Activated T-helper 1 cell treated with Interleukin-2 at 50 U/mL for 16 hours (primary cell): ENCODE results near the gene MICB.
"Not testable (repeated sequence)": the region's sequence is repeated elsewhere in the genome, so short reads cannot be mapped to it uniquely, and the experiment has no call there.

ENCODE experiments used
- DNase-seq: peaks from one replicate; pipeline ENCODE4 v3.0.0-alpha.2; 2020; ENCODE audit warnings: low read depth

MICB gene

GRCh38 chr6:31474871-31475286 lies 23.1 kb upstream of the MICB start:
- no peak for DNase-seq

DNA sequence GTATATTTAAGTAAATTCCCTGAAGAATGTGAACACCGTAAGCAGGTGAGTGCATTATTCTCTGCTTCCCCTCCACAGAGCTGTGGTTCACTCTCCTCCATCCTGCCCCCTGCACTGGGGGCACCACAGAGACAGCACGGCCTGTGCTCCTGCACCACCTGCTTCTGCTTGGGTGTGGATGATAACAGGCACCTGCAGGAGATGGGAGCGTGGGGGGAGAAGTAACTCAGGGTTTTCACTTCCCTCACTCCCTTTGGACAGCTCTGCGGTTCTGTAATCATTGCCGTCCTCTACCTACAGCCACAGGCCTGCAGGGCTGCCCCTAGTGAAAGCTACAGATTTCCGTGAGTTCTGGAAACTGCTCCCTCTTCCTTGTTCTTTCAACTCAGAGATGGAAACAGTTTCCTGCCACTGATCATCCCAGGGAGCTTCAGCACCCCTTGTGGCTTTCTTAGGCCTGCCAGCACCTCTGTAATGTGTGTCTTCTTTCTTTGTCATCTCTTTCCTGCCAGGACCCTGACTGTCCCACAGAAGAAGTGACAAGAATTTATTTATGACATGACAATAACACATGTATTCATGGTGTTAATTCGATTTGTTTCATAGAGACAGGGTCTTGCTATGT lies 21.3 kb upstream of the MICB start:
- no peak for DNase-seq

GRCh38 chr6:31477521-31477920 lies 20.4 kb upstream of the MICB start:
- no peak for DNase-seq

DNA sequence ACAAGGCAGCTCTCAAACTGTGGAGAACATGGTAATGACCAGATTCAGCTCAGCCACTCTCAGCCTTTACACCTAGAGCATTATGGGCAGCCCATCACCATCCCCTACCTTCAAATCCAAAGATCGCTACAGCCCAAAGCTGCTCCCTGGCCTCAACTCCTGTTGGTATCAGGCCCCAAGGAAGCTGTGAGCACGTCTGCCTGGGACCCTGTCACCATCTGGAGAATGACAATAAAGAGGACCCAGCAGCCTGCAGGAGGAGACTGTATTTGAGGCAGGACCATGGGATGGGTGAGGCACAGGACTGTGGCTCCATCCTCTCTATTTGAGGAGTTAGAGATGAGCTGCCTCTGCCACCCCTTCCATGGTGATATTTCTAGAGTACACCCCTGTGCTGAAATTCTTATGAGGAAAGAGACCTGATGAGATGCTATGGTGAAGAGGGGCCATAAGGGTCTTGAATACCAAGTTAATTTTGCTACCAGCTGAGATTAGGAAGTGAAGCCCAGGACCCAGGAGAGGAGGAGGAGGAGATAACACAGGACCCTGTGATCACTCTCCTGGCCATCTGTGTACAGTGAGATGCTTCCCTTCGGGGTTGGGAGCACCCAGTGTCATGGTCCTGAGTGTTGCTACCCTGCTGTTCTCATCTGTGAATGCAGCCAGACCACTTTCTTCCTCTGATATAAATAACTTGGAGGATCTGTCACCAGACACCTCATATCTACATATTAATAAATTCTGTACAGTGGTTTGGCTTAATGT lies 19.6 kb upstream of the MICB start:
- no peak for DNase-seq

- DNase-seq, result no peak
Measured at GRCh38 chr6:31479151-31479932, 18.6 kb upstream of the MICB start.

DNA sequence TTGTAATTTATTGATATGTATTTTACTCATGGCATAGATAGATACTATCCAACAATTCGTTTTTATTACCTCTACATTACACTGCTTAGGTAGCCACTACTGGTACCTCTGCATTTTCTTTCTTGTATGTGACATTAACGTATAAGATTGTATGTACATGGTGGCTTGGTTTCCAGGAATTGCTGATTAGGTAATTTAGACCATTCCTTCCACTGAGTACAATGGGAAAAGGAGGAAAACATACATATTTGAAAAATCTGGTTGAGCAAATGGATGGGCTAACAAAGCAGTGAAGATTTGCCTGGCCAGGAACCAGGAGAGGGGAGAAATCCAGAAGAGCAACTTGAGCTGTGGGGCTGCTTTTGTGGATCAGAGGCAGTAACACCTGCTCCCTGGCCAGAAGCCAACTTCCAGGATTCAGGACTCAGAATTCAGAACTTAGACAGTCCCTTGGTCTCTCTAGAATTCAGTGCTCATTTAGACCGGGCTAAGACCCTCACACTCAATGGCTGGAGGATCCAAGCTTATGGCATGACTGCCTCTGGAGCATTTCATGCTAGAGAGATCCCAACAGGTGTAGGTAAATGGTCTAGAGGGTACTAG lies 17.9 kb upstream of the MICB start:
- DNase-seq, result no peak

DNA sequence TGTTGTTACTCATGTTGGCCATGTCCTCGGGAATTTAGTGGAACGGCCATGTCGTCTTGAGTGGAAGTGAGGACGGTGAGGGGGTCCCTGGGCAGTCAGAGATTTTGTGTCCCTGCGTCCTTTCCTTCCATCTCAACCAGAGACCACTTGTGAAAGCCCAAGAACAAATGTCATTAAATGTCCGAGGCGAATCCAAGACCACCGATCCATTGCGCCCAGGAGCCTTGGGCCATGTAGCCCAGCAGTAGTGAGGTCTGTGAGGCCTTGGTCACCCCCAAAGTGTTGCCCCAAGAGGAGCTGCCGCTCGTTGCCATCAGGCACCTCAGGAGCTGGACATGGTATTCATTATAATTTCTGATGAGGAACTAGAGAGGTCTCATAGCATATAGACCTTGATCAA lies 17.4 kb upstream of the MICB start:
- DNase-seq, result no peak

GRCh38 chr6:31483392-31483791 lies 14.6 kb upstream of the MICB start:
- DNase-seq, result no peak

- DNase-seq, result no peak
Measured at GRCh38 chr6:31485055-31485454, 12.9 kb upstream of the MICB start.

- not testable (repeated sequence) for DNase-seq
Measured at GRCh38 chr6:31486065-31486837, 11.7 kb upstream of the MICB start.

- DNase-seq, result not testable (repeated sequence)
Measured at GRCh38 chr6:31487674-31488073, 10.3 kb upstream of the MICB start.

DNA sequence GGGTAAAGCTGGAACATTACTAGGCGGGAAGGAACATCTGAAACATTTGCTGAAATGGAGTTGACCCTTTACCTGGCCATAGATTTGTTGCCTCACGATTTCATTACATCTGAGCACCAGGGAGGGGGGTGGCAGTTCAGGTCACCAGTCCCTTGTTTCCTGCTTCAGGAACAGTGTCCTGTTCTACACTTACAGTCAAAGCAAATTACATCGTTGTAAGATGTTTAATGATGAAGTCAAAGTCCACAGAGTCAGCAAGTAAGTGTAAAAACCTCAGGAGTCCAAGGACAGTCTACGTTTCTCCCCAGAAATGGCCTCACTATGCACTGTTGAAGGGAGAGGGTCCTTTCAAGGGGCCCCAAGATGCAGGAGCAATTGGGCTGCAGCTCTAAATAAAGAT lies 8.9 kb upstream of the MICB start:
- DNase-seq, result no peak

DNA sequence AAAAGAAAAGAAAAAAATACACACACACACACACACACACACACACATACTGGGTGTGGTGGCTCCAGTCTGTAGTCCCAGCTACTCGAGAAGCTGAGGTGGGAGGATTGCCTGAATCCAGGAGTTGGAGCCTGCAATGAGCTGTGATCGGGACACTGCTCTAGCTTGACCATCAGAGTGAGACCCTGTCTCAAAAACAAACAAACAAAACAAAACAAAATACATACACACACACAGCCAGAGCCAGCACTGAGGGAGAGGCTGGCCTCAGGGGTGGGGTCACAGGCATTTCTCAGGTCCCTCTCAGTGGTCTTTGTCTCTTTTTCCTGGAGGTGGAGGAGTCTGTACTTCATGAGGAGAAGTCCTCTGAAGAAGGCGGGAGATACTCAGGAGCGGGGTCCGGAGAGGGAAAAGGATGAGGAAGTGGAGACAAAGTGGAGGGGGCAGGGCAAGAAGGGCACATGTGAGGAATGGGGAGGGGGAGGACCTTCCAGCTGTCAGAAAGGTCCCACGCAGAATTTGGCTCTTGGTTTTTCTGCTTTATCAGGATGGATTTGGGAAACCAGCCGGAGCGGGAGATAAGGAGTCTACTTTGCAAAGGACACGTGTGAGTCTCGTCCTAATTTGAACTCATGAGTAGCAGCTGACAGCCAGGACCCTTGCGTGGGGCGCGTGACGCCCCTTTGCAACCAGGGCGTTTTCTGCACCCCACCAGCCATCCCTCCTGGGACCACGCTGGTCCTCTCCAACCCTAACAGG lies 7.7 kb upstream of the MICB start:
- DNase-seq, result no peak

- DNase-seq, result not testable (repeated sequence)
Measured at GRCh38 chr6:31493550-31493874, 4.4 kb upstream of the MICB start.

DNA sequence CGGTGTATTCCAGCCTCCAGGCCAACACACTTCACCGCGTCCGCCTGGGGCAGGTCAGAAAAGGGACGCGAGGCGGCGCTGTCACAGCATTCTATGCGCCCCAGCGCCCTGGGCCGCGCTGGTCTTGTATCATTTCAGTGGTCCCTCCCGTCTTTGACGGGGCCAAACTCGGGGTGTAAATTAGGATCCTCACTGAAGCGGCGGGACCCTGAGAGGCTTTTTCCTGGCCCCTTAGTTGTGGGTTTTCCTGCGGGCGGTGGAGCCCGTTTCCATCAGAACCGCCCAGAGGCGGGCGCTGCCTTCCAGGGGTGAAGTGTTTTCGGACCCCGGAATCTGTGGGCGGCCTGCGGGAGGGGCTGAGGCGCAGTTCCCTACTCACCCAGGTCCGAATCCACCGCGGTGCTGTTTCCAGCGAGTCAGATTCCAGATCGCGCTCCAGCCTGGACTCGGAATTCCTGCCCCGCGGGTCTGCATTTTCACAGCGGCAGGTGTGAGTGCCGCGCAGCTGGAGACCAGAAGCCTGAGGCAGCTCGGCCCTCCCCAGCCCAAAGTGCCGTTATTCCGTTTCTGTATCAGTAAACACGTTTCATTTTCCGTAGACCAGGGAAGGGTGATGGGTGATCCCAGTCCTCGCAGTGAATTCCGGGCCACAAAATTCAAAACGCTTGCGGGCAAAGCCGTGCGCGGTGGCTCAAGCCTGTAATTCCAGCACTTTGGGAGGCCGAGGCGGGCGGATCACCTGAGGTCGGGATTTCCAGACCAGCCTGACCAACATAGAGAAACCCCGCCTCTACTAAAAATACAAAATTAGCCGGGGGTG lies 3.9 kb upstream of the MICB start:
- peak; percentile 66 for DNase-seq

- no peak for DNase-seq
Measured at GRCh38 chr6:31495580-31495979, 2.4 kb upstream of the MICB start.

DNA sequence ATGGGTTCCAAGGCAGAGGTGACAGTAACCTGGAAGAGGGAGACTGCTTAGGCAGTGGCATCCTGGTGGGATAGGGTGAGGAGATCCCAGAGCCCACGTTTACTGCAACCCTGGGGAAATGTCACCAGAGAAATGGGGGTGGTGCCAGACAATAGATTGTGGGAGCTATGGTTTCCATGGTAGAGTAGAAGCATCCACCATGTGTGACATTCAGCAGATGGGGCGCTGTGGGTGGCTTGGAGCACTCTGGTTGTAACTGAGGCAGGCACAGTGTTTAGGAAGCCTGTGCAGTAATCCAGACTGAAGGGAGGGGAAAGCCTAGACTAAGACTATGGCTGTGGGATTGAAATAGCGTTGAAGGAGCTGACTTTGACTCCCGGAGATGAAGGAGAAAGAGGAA lies 1.1 kb upstream of the MICB start:
- DNase-seq, result not testable (repeated sequence)

DNA sequence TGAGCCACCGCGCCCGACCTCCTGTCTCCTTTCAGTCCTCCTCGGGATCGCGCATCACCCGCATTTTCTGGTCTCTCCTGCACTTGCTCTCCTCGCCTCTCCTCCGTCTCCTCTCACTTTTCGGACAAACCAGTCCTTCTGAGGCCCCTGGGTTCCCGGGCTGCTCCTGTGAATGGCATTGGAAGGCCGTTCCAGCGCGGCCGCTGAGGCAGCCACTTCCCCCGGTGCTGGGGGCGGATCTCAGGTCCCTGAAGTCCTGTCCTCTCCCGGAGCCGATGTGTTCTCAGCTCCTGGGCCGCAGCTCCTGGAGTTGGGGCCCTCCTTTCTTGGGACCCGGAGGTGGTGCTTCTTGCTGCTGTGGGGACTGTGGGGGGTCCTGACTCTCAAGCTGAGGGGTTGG lies 803 bp downstream of the MICB start:
- no peak for DNase-seq

DNA sequence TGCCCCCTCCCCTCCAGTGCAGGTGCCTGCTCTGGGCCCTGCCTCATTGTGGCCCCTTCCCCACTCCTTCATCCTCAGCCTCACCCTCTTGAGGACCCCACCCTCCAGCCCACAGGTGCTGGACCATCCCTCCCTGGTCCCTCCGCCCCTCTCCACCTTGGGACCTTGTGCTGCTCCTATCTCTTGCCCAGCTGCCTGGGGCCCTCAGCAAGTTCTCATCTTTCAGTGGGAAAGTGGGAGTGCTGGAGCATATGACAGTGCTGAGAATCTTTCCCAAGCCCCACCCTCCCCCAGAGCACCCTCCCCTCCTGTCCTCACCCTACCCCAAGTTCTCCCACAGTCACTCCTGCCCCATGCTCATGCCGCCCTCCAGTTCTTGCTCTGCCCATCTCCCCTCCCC lies 1.7 kb downstream of the MICB start:
- not testable (repeated sequence) for DNase-seq

GRCh38 chr6:31502586-31502985 lies 4.6 kb downstream of the MICB start:
- no peak for DNase-seq
